ENCODE data around the gene C1GALT1. TPM values are rescaled to one million over a fixed set of nuclear protein-coding genes. Genes with fewer than 3 reads are reported as not detected.

C1GALT1 gene
- total RNA-seq, 1 experiment from 2014 or later: 81.5 TPM

DNA sequence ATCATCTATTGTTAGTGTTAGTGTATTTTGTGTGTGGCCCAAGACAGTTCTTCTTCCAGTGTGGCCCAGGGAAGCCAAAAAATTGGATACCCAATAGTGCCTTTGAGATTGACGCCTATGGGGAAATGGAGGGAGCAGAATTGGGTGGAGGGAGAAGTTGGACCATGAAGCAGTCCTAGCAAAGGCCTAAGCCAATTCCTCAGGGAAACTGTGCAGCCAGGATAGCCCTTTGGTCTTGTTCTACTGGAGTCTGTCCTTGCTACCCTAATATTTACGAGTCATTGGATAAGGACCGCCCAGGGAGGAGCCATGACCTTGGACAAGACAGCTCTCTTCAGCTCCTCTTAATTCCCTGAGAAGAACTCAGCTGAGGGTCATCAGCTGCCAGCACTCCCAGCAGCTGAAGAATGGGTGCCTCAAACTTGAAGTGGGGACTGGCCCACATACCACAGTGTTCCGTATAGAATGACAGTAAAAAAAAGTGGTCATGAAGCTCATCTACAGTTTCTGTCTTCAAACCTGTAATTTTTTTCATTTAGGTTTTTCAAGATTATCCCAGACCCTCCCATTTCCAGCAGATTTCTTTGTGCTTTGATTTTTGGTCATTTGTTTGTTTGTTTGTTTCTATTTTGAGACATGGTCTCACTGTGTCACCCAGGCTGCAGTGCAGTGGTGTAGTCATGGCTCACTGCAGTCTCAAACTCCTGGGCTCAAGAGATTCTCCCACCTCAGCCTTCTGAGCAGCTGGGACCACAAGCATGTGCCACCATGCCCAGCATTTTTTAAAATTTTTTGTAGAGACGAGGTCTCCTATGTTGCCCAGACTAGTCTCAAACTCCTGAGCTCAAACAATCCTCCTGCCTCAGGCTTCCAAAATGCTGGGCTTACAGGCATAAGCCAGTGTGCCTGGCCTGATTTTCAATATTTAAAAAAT is 81.2 kb downstream of the C1GALT1 start:
- no CpG with 5 or more reads among the region's 5 CpGs for WGBS (ENCODE audit: extremely low coverage, insufficient read length, low lambda C conversion rate)
- no peaks in the 10 kb centered on the region; a peak in 1 of 5 replicates for H3K9me3 Mint-ChIP-seq
- no peaks in the 10 kb centered on the region for H4K20me1 ChIP-seq (ENCODE audit: control insufficient read depth, insufficient read depth, insufficient read length)

More for the DNA sequence above, 81.2 kb downstream of the C1GALT1 start:
- Histone ChIP-seq H3K79me1 (ENCODE audit: insufficient read depth, low read depth, low read length, poor library complexity, severe bottlenecking) (no peaks in the 10 kb centered on the region), H3K23ac (ENCODE audit: insufficient read length, low read depth, low read length) (no peak overlapping the region), H3K9me3 (ENCODE audit: control insufficient read depth, low read depth, low read length) (no peaks in the 10 kb centered on the region), H4K91ac (ENCODE audit: insufficient read length, low read depth, low read length) (no peak overlapping the region), H3K4ac (ENCODE audit: low read depth, low read length) (no peak overlapping the region), H2BK15ac (ENCODE audit: low read depth, low read length) (no peak overlapping the region), H3K4me1 (ENCODE audit: insufficient read depth, low read length) (no peaks in the 10 kb centered on the region), H3K27me3 (ENCODE audit: insufficient read depth, low read length) (no peaks in the 10 kb centered on the region), H2BK5ac (ENCODE audit: insufficient read length, low read length) (no peak overlapping the region), H3K4me2 (ENCODE audit: insufficient read depth, insufficient read length, low read length) (no peak overlapping the region), H2AFZ (ENCODE audit: low read length) (no peak overlapping the region), H3K27ac (ENCODE audit: insufficient read length, low read depth, low read length) (no peak overlapping the region), H2AK5ac (ENCODE audit: insufficient read length, low read length) (no peak overlapping the region), H4K5ac (ENCODE audit: insufficient read length, low read depth, low read length) (no peak overlapping the region), H2BK20ac (ENCODE audit: low read depth, low read length, poor library complexity, severe bottlenecking) (no peak overlapping the region), H3K9ac (ENCODE audit: extremely low read depth, insufficient read length, low read length) (no peak overlapping the region), H3K18ac (ENCODE audit: insufficient read length, low read depth, low read length) (no peak overlapping the region), H3K56ac (ENCODE audit: insufficient read length, low read depth, low read length) (no peak overlapping the region), H3K23me2 (ENCODE audit: insufficient read length, low read depth, low read length, poor library complexity, severe bottlenecking) (no peaks in the 10 kb centered on the region), H4K8ac (replicated peaks; ENCODE audit: insufficient read length, low read depth, low read length) (no peak overlapping the region), H3T11ph (ENCODE audit: low read length) (no peak overlapping the region), H2BK120ac (ENCODE audit: low read depth, low read length, poor library complexity, severe bottlenecking) (no peak overlapping the region), H3K14ac (ENCODE audit: insufficient read depth, low read length) (no peak overlapping the region), H3K79me2 (ENCODE audit: insufficient read depth, low read length) (no peaks in the 10 kb centered on the region), H2BK12ac (ENCODE audit: insufficient read length, low read depth, low read length) (no peak overlapping the region)
- Mint-ChIP-seq H3K4me1 (peaks cover 9 to 20% of the 10 kb centered on the region in 2 experiments), H3K27me3 (ENCODE audit: low read depth) (peaks cover 1% of the 10 kb centered on the region), H3K36me3 (ENCODE audit: insufficient read depth in 1 of 3, low read depth in 3 of 3) (peaks cover 2 to 5% (median 4%) of the 10 kb centered on the region in 3 experiments; a peak in 5 of 7 replicates), H3K27ac (no peak overlapping the region), H3K4me3 (no peak overlapping the region)
- no peak for DNase-seq
- TF ChIP-seq, protein P1, sequence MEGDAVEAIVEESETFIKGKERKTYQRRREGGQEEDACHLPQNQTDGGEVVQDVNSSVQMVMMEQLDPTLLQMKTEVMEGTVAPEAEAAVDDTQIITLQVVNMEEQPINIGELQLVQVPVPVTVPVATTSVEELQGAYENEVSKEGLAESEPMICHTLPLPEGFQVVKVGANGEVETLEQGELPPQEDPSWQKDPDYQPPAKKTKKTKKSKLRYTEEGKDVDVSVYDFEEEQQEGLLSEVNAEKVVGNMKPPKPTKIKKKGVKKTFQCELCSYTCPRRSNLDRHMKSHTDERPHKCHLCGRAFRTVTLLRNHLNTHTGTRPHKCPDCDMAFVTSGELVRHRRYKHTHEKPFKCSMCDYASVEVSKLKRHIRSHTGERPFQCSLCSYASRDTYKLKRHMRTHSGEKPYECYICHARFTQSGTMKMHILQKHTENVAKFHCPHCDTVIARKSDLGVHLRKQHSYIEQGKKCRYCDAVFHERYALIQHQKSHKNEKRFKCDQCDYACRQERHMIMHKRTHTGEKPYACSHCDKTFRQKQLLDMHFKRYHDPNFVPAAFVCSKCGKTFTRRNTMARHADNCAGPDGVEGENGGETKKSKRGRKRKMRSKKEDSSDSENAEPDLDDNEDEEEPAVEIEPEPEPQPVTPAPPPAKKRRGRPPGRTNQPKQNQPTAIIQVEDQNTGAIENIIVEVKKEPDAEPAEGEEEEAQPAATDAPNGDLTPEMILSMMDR (conservative IDR thresholded peaks at IDR 0.05): no peak
